GM23248 (cell line): ENCODE data around the gene HNRNPR.

Experiments used
- EZH2 ChIP-seq: fragments of 200-600 bp; sonication (generic); IDR thresholded peaks from 2 replicates; pipeline ENCODE4 v1.6.1; 2018; ENCODE audit warnings: antibody characterized with exemption, mild to moderate bottlenecking; ENCODE audit not compliant: insufficient read depth, poor library complexity, severe bottlenecking
- EZH2phosphoT487 ChIP-seq: fragments of 200-600 bp; sonication (generic); IDR thresholded peaks from 2 replicates; pipeline ENCODE4 v1.6.1; 2018; ENCODE audit warnings: antibody characterized with exemption, moderate library complexity, mild to moderate bottlenecking, low read depth; ENCODE audit not compliant: insufficient read depth

DNA sequence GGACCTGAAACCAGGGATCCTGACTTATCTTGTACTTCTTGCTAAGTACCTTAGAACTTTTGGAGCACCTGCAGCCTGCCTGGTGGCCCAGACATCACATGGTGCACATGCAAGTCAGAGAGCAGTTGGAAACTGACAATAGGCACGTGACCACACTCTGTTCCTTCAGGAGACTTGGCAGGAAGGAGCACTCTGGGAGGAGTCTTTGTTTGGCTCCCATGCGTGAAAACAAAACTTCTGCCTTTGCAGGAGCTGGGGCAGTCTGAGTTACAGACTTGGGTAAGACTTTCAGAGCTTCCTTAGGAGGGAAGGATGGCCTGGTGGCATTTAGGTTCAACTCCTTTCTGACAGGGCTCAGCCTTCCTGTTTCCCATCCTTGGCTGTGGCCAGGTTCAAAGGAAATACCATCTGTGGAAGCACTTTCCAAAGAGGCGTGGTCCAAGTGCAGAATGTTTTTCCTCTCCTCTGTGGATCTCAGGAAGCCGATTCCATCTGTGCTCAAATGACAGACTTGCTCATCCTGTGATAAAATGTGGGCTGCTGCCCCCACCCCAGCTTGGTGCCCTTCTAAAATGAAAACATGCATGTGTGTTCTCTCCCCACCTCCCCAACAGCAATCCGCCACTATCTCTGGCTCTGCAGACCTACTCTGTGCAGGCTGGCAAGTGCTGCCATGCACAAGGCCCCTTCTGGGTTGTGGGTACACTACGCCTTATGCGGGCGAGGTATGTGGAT lies 39.7 kb upstream of the HNRNPR start:
- TF ChIP-seq EZH2phosphoT487 (no peak), EZH2 (no peak)
